GM19463 (cell line): Measurements from ENCODE around the gene PGAM4.
"Not testable (repeated sequence)": the region's sequence is repeated elsewhere in the genome, so short reads cannot be mapped to it uniquely, and the experiment has no call there.

Experiments used
- ATAC-seq: cut with Tn5 transposase; IDR thresholded peaks from one replicate; pipeline ENCODE4 v1.9.1; 2021; ENCODE audit warnings: mild to moderate bottlenecking, moderate library complexity; ENCODE audit not compliant: unreplicated experiment

Gene PGAM4

GRCh38 chrX:77930581-77930980 lies 38.9 kb downstream of the PGAM4 start:
- ATAC-seq: no peak

- no peak for ATAC-seq
Observed at GRCh38 chrX:77925764-77926163, 43.7 kb downstream of the PGAM4 start.

GRCh38 chrX:77924320-77924859 lies 45.0 kb downstream of the PGAM4 start:
- no peak for ATAC-seq

DNA sequence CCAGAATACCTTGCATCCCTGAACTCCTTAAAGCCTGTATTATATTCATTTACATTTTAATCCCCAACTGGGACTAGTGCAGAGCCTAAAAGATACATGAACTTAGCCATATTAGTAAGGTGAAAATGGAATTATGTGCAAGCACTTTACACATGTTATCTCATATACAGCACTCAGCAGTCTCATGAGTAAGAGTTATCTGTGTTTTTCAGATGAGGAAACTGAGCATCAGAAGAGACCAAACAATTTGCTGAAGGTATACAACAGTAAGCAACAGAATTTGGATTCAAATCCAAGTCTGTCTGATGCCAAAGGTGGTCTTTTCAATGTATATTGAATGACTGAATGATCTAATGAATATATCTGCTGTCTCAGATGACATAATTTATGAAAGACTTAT lies 46.7 kb downstream of the PGAM4 start:
- ATAC-seq: no peak

GRCh38 chrX:77919370-77919769 lies 50.1 kb downstream of the PGAM4 start:
- not testable (repeated sequence) for ATAC-seq

GRCh38 chrX:77918568-77918967 lies 50.9 kb downstream of the PGAM4 start:
- ATAC-seq: no peak
